ENCODE results near the gene PRMT5.

GRCh38 chr14:22971152-22971551 is 42.0 kb upstream of the PRMT5 start:
- TF ChIP-seq POLR2A (IDR thresholded peaks at IDR 0.05) (no peak), CTCF (IDR thresholded peaks at IDR 0.05) (no peak)

All from lower leg skin (tissue), 3 donors.